H9 (cell line): ENCODE measurements around the gene USP3. TPM values are rescaled to one million over a fixed set of nuclear protein-coding genes. Genes with fewer than 3 reads are reported as not detected.

Experiments
- DNase-seq: peaks from one replicate; pipeline ENCODE4 v3.0.0-alpha.2; 2017
- H2AFZ ChIP-seq: one replicate; pipeline ENCODE4 v1.6.1; 2013; ENCODE audit warnings: mild to moderate bottlenecking, low read length, control low read depth, moderate library complexity
- H2AK5ac ChIP-seq: 2 replicates; pipeline ENCODE4 v1.6.1; 2013; ENCODE audit warnings: low read length, control low read depth, mixed read lengths; ENCODE audit not compliant: insufficient read length
- H2BK120ac ChIP-seq: one replicate; pipeline ENCODE4 v1.6.1; 2013; ENCODE audit warnings: low read depth, mild to moderate bottlenecking, low read length, control low read depth, inconsistent platforms; ENCODE audit not compliant: poor library complexity, severe bottlenecking
- H2BK12ac ChIP-seq: 2 replicates; pipeline ENCODE4 v1.6.1; 2013; ENCODE audit warnings: low read length, control low read depth, mixed read lengths, low read depth; ENCODE audit not compliant: insufficient read length
- H2BK15ac ChIP-seq: 2 replicates; pipeline ENCODE4 v1.6.1; 2013; ENCODE audit warnings: low read depth, low read length, control low read depth
- H2BK20ac ChIP-seq: one replicate; pipeline ENCODE4 v1.6.1; 2013; ENCODE audit warnings: low read depth, mild to moderate bottlenecking, low read length, control low read depth, inconsistent platforms; ENCODE audit not compliant: poor library complexity, severe bottlenecking
- H2BK5ac ChIP-seq: 2 replicates; pipeline ENCODE4 v1.6.1; 2013; ENCODE audit warnings: low read length, control low read depth, mixed read lengths; ENCODE audit not compliant: insufficient read length
- H3K14ac ChIP-seq: 2 replicates; pipeline ENCODE4 v1.6.1; 2013; ENCODE audit warnings: low read length, control low read depth; ENCODE audit not compliant: insufficient read depth
- H3K18ac ChIP-seq: 2 replicates; pipeline ENCODE4 v1.6.1; 2013; ENCODE audit warnings: low read depth, mild to moderate bottlenecking, mixed read lengths, low read length, control low read depth; ENCODE audit not compliant: insufficient read length
- H3K23ac ChIP-seq: 2 replicates; pipeline ENCODE4 v1.6.1; 2013; ENCODE audit warnings: low read length, control low read depth, mixed read lengths, low read depth; ENCODE audit not compliant: insufficient read length
- H3K23me2 ChIP-seq: 2 replicates; pipeline ENCODE4 v1.6.1; 2013; ENCODE audit warnings: low read depth, mild to moderate bottlenecking, mixed read lengths, low read length, control low read depth; ENCODE audit not compliant: insufficient read length, poor library complexity, severe bottlenecking
- H3K27ac ChIP-seq: 2 replicates; pipeline ENCODE4 v1.5.1; 2013; ENCODE audit warnings: low read length, control low read depth, mixed read lengths, low read depth; ENCODE audit not compliant: insufficient read length
- H3K27me3 ChIP-seq: 2 replicates; pipeline ENCODE4 v1.6.1; 2013; ENCODE audit warnings: low read length, control low read depth, inconsistent platforms; ENCODE audit not compliant: insufficient read depth
- H3K4ac ChIP-seq: 2 replicates; pipeline ENCODE4 v1.6.1; 2013; ENCODE audit warnings: low read depth, mild to moderate bottlenecking, control low read depth, inconsistent platforms, low read length, moderate library complexity
- H3K4me1 ChIP-seq: 2 replicates; pipeline ENCODE4 v1.6.1; 2013; ENCODE audit warnings: low read length, control low read depth, inconsistent platforms; ENCODE audit not compliant: insufficient read depth
- H3K4me2 ChIP-seq: 2 replicates; pipeline ENCODE4 v1.6.1; 2013; ENCODE audit warnings: low read length, control low read depth, mixed read lengths; ENCODE audit not compliant: insufficient read length, insufficient read depth
- H3K56ac ChIP-seq: 2 replicates; pipeline ENCODE4 v1.6.1; 2013; ENCODE audit warnings: low read depth, mild to moderate bottlenecking, mixed read lengths, low read length, control low read depth; ENCODE audit not compliant: insufficient read length
- H3K79me1 ChIP-seq: 2 replicates; pipeline ENCODE4 v1.6.1; 2013; ENCODE audit warnings: low read depth, mild to moderate bottlenecking, moderate library complexity, low read length, control low read depth, inconsistent platforms; ENCODE audit not compliant: insufficient read depth, poor library complexity, severe bottlenecking
- H3K79me2 ChIP-seq: 2 replicates; pipeline ENCODE4 v1.6.1; 2013; ENCODE audit warnings: low read length, control low read depth, inconsistent platforms; ENCODE audit not compliant: insufficient read depth
- H3K9ac ChIP-seq: 2 replicates; pipeline ENCODE4 v1.6.1; 2013; ENCODE audit warnings: low read length, control low read depth, mixed read lengths; ENCODE audit not compliant: insufficient read length; ENCODE audit errors: extremely low read depth
- H3K9me3 ChIP-seq: one replicate; pipeline ENCODE4 v1.6.1; 2013; ENCODE audit warnings: low read depth, low read length, inconsistent platforms; ENCODE audit not compliant: control insufficient read depth
- H3T11ph ChIP-seq: one replicate; pipeline ENCODE4 v1.6.1; 2013; ENCODE audit warnings: mild to moderate bottlenecking, low read length, control low read depth, inconsistent platforms
- H4K20me1 ChIP-seq: one replicate; pipeline ENCODE4 v1.6.1; 2013; ENCODE audit not compliant: control insufficient read depth, insufficient read length, insufficient read depth
- H4K5ac ChIP-seq: 2 replicates; pipeline ENCODE4 v1.6.1; 2013; ENCODE audit warnings: low read depth, mild to moderate bottlenecking, mixed read lengths, low read length, control low read depth; ENCODE audit not compliant: insufficient read length
- H4K8ac ChIP-seq: replicated peaks from 2 replicates; pipeline ENCODE4 v1.6.1; 2013; ENCODE audit warnings: low read length, control low read depth, mixed read lengths, low read depth; ENCODE audit not compliant: insufficient read length
- H4K91ac ChIP-seq: 2 replicates; pipeline ENCODE4 v1.6.1; 2013; ENCODE audit warnings: low read depth, mild to moderate bottlenecking, moderate library complexity, mixed read lengths, low read length, control low read depth; ENCODE audit not compliant: insufficient read length
- H3K27ac Mint-ChIP-seq, 3 experiments: 2 replicates in 2 of 3; 3 replicates in 1 of 3; pipeline ENCODE4 v1.8.0; 2020 to 2021; ENCODE audit warnings: mixed read lengths in 3 of 3, mild to moderate bottlenecking in 1 of 3, moderate library complexity in 1 of 3
- H3K27me3 Mint-ChIP-seq: 2 replicates; pipeline ENCODE4 v1.8.0; 2021; ENCODE audit warnings: low read depth, mild to moderate bottlenecking, moderate library complexity, mixed read lengths
- H3K36me3 Mint-ChIP-seq, 3 experiments: 2 replicates in 2 of 3; 3 replicates in 1 of 3; pipeline ENCODE4 v1.8.0; 2020 to 2021; ENCODE audit warnings: low read depth in 3 of 3, mixed read lengths in 3 of 3; ENCODE audit not compliant: insufficient read depth in 1 of 3
- H3K4me1 Mint-ChIP-seq, 2 experiments: 2 replicates each; pipeline ENCODE4 v1.8.0; 2020; ENCODE audit warnings: mixed read lengths in 2 of 2
- H3K4me3 Mint-ChIP-seq, 2 experiments: 2 replicates in 1 of 2; 3 replicates in 1 of 2; pipeline ENCODE4 v1.8.0; 2020 to 2021; ENCODE audit warnings: mild to moderate bottlenecking in 2 of 2, mixed read lengths in 2 of 2, moderate library complexity in 1 of 2
- H3K9me3 Mint-ChIP-seq, 2 experiments: 2 replicates in 1 of 2; 3 replicates in 1 of 2; pipeline ENCODE4 v1.8.0; 2020; ENCODE audit warnings: mild to moderate bottlenecking in 2 of 2, mixed read lengths in 2 of 2, moderate library complexity in 1 of 2
- total RNA-seq: library from RNA; stranded (reverse); gene quantifications from 2 replicates; pipeline ENCODE4 v1.2.1, GENCODE V29; 2021
- TF ChIP-seq, protein P1 (sequence below): fragments of 200-600 bp; sonication (generic); conservative IDR thresholded peaks from 3 replicates; pipeline ENCODE4 v1.8.0; 2021; ENCODE audit warnings: antibody characterized with exemption, mild to moderate bottlenecking

Gene USP3
- total RNA-seq, 1 experiment from 2014 or later: 14.2 TPM

DNA sequence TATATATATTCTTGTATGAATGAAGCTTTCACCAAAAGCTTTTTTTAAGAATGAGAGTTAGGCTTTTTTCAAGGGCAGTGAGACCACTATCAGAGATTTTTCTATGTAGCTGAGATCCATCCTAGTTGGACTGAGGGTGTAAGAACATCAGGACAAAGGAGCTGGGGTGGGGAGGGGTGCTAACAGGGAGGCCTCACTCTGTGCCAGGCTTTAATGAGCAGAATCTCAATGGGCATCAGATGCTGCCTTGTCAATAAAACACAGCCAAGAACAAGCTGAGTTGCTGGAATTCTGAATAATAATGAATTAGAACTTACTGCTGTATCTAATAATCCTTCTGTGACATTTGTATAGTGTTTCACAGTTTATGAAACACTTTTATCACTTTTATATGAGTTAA lies 41.4 kb upstream of the USP3 start:
- no peak overlapping the region for H4K91ac ChIP-seq
- no peak overlapping the region for H3K27ac Mint-ChIP-seq
- no peak overlapping the region for H2BK12ac ChIP-seq
- no peak overlapping the region for H3K9ac ChIP-seq
- H3K27ac ChIP-seq: no peak overlapping the region
- no peak overlapping the region for H2BK120ac ChIP-seq
- no peak overlapping the region for H2BK5ac ChIP-seq
- no peak overlapping the region for H2AFZ ChIP-seq
- no peak overlapping the region for H3K4me2 ChIP-seq
- H3K14ac ChIP-seq: no peak overlapping the region
- no peaks in the 10 kb centered on the region for H3K9me3 ChIP-seq
- peaks cover 6 to 20% (median 7%) of the 10 kb centered on the region in 3 experiments for H3K36me3 Mint-ChIP-seq
- H3K27me3 Mint-ChIP-seq: peaks cover 27% of the 10 kb centered on the region
- H3K79me1 ChIP-seq: no peaks in the 10 kb centered on the region
- H3K4me1 ChIP-seq: no peaks in the 10 kb centered on the region
- H2BK20ac ChIP-seq: no peak overlapping the region
- no peak overlapping the region for H3T11ph ChIP-seq
- no peak overlapping the region for H3K18ac ChIP-seq
- no peak overlapping the region for H3K4me3 Mint-ChIP-seq
- H4K8ac ChIP-seq: no peak overlapping the region
- peaks cover 18 to 20% of the 10 kb centered on the region in 2 experiments for H3K9me3 Mint-ChIP-seq
- H2BK15ac ChIP-seq: no peak overlapping the region
- no peak overlapping the region for H4K5ac ChIP-seq
- peaks cover 15 to 18% of the 10 kb centered on the region in 2 experiments for H3K4me1 Mint-ChIP-seq
- no peaks in the 10 kb centered on the region for H3K79me2 ChIP-seq
- TF ChIP-seq, protein P1, sequence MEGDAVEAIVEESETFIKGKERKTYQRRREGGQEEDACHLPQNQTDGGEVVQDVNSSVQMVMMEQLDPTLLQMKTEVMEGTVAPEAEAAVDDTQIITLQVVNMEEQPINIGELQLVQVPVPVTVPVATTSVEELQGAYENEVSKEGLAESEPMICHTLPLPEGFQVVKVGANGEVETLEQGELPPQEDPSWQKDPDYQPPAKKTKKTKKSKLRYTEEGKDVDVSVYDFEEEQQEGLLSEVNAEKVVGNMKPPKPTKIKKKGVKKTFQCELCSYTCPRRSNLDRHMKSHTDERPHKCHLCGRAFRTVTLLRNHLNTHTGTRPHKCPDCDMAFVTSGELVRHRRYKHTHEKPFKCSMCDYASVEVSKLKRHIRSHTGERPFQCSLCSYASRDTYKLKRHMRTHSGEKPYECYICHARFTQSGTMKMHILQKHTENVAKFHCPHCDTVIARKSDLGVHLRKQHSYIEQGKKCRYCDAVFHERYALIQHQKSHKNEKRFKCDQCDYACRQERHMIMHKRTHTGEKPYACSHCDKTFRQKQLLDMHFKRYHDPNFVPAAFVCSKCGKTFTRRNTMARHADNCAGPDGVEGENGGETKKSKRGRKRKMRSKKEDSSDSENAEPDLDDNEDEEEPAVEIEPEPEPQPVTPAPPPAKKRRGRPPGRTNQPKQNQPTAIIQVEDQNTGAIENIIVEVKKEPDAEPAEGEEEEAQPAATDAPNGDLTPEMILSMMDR: no peak
- no peaks in the 10 kb centered on the region; the same call in 1 of the 2 replicates for H3K27me3 ChIP-seq
- no peak overlapping the region for H2AK5ac ChIP-seq
- DNase-seq: no peak
- no peaks in the 10 kb centered on the region for H3K23me2 ChIP-seq
- no peaks in the 10 kb centered on the region for H4K20me1 ChIP-seq
- no peak overlapping the region for H3K56ac ChIP-seq
- H3K23ac ChIP-seq: no peak overlapping the region
- H3K4ac ChIP-seq: no peak overlapping the region
